ENCODE results near the gene LOXL3. TPM values are rescaled to one million over a fixed set of nuclear protein-coding genes. Genes with fewer than 3 reads are reported as not detected.

LOXL3 gene
- polyA plus RNA-seq, 1 of the 3 experiments (the other 2 are of a cell fraction) = 47.9 TPM

- TF ChIP-seq TAF1 (IDR thresholded peaks at IDR 0.05; ENCODE audit: borderline replicate concordance, low read depth, low read length) (no peak), GATA2 (CRISPR knock-in tag; IDR thresholded peaks at IDR 0.05) (no peak)
- no peak overlapping the region for H3K27ac ChIP-seq (ENCODE audit: low read depth in 2 of 2, low read length in 1 of 2)
- ChIA-PET POLR2A (no interaction called here), CTCF (interaction anchor here (2.1 to 4.4 kb wide), 2 partner anchors 11 to 117 kb away, joined by 10 to 13 read pairs; partner anchors contain the start of genes CCDC142 and TTC31)
- no peak overlapping the region for H2AFZ ChIP-seq (ENCODE audit: low read depth)
- no peaks in the 10 kb centered on the region for H3K9me3 ChIP-seq
- H3K79me2 ChIP-seq (ENCODE audit: insufficient read depth) = no peaks in the 10 kb centered on the region; the same call in 1 of the 2 replicates
- no peak overlapping the region for H3K4me2 ChIP-seq
- H3K4me1 ChIP-seq (ENCODE audit: control insufficient read depth in 1 of 2, insufficient read depth in 2 of 2, low read depth in 1 of 2, low read length in 1 of 2) = peaks cover 4 to 5% of the 10 kb centered on the region in 2 experiments; a peak in 3 of 4 replicates
- no peaks in the 10 kb centered on the region for H3K9me2 ChIP-seq
- no peak overlapping the region for H3K4me3 ChIP-seq (ENCODE audit: low read depth in 2 of 2, low read length in 1 of 2)
- H3K27me3 ChIP-seq (ENCODE audit: insufficient read depth) = peaks cover 9% of the 10 kb centered on the region; the same call in 1 of the 2 replicates
- no peak for DNase-seq
- 52% methylated on average over 3 of the region's 3 CpGs for WGBS (ENCODE audit: low lambda C conversion rate)
- no peaks in the 10 kb centered on the region for H4K20me1 ChIP-seq (ENCODE audit: insufficient read depth)
- H3K36me3 ChIP-seq (replicated peaks in 1 of 2; ENCODE audit: control insufficient read depth in 1 of 2, insufficient read depth in 2 of 2, low read length in 1 of 2) = no peaks in the 10 kb centered on the region
- peaks cover 11% of the 10 kb centered on the region for H3F3A ChIP-seq (replicated peaks; ENCODE audit: insufficient read depth)
- H3K9ac ChIP-seq = no peak overlapping the region
Observed at GRCh38 chr2:74599676-74600075, 45.9 kb upstream of the LOXL3 start.

GRCh38 chr2:74597410-74597809 is 43.7 kb upstream of the LOXL3 start:
- no peaks in the 10 kb centered on the region for H3K9me2 ChIP-seq
- no peaks in the 10 kb centered on the region; the same call in 1 of the 2 replicates for H3K79me2 ChIP-seq (ENCODE audit: insufficient read depth)
- no peak overlapping the region for H3K4me3 ChIP-seq (ENCODE audit: low read depth in 2 of 2, low read length in 1 of 2)
- no peaks in the 10 kb centered on the region; the same call in 1 of the 2 replicates for H3K27me3 ChIP-seq (ENCODE audit: insufficient read depth)
- H3K36me3 ChIP-seq (replicated peaks in 1 of 2; ENCODE audit: control insufficient read depth in 1 of 2, insufficient read depth in 2 of 2, low read length in 1 of 2) = no peaks in the 10 kb centered on the region
- WGBS (ENCODE audit: low lambda C conversion rate) = 14% methylated on average over 1 of the region's 1 CpG
- ChIA-PET POLR2A (no interaction called here), CTCF (interaction anchor here (1.0 to 2.6 kb wide), 6 partner anchors 9 to 65 kb away, joined by 3 to 17 read pairs (median 4); no protein-coding TSS in a partner anchor)
- H3K27ac ChIP-seq (ENCODE audit: low read depth in 2 of 2, low read length in 1 of 2) = peak overlapping the region; percentile 39 to 86; a peak in 3 of 4 replicates
- peaks cover under 1 to 5% of the 10 kb centered on the region in 2 experiments; a peak in 3 of 4 replicates for H3K4me1 ChIP-seq (ENCODE audit: control insufficient read depth in 1 of 2, insufficient read depth in 2 of 2, low read depth in 1 of 2, low read length in 1 of 2)
- no peak overlapping the region for H2AFZ ChIP-seq (ENCODE audit: low read depth)
- H3K4me2 ChIP-seq = no peak overlapping the region
- H3K9me3 ChIP-seq = no peaks in the 10 kb centered on the region
- peak; percentile 31 for DNase-seq
- no peaks in the 10 kb centered on the region for H4K20me1 ChIP-seq (ENCODE audit: insufficient read depth)
- H3K9ac ChIP-seq = no peak overlapping the region
- peaks cover 1% of the 10 kb centered on the region for H3F3A ChIP-seq (replicated peaks; ENCODE audit: insufficient read depth)
- TF ChIP-seq SIN3A (IDR thresholded peaks at IDR 0.05; ENCODE audit: borderline replicate concordance, low read depth, low read length) (peak; percentile 55; the same call in 1 of the 2 replicates), PBX3 (IDR thresholded peaks at IDR 0.05) (peak; percentile 78), MAX (IDR thresholded peaks at IDR 0.05; ENCODE audit: low read depth) (no peak), REST (IDR thresholded peaks at IDR 0.05; ENCODE audit: low read depth, low read length) (no peak), FOXM1 (IDR thresholded peaks at IDR 0.05; ENCODE audit: low read depth) (peak; percentile 58; the same call in 1 of the 2 replicates), NFIC (IDR thresholded peaks at IDR 0.05; ENCODE audit: borderline replicate concordance) (peak; percentile 47; the same call in 1 of the 2 replicates), MXI1 (IDR thresholded peaks at IDR 0.05; ENCODE audit: low read depth, low read length) (no peak), RAD21 (IDR thresholded peaks at IDR 0.05; ENCODE audit: low read length) (no peak), EZH2phosphoT487 (IDR thresholded peaks at IDR 0.05; ENCODE audit: borderline replicate concordance, low read depth) (no peak), CTCF (IDR thresholded peaks at IDR 0.05) (no peak), SMC3 (IDR thresholded peaks at IDR 0.05; ENCODE audit: low read depth, low read length) (no peak), MEF2A (IDR thresholded peaks at IDR 0.05; ENCODE audit: borderline replicate concordance, low read depth) (no peak; the same call in 1 of the 2 replicates), ELF1 (IDR thresholded peaks at IDR 0.05) (no peak), ZBTB33 (IDR thresholded peaks at IDR 0.05; ENCODE audit: borderline replicate concordance, low read depth) (no peak), JUND (IDR thresholded peaks at IDR 0.05) (peak; percentile 58), GATA2 (CRISPR knock-in tag; IDR thresholded peaks at IDR 0.05) (0 out of 2 replicates have a peak, but pooled peaks have one; percentile 24), FOSL2 (IDR thresholded peaks at IDR 0.05; ENCODE audit: borderline replicate concordance, low read depth) (peak; percentile 13; the same call in 1 of the 2 replicates), RXRA (IDR thresholded peaks at IDR 0.05; ENCODE audit: borderline replicate concordance, low read depth) (no peak)
